Measurements from ENCODE around the gene BIRC2.
A peak's percentile ranks its signal among the peaks of the same experiment; 100 is the strongest.
"Not testable (repeated sequence)": the region's sequence is repeated elsewhere in the genome, so short reads cannot be mapped to it uniquely, and the experiment has no call there.

Gene BIRC2

GRCh38 chr11:102346748-102347461, at the start of gene BIRC2:
BIRC2 (plus strand) TSS chr11:102347214; CDS start chr11:102349855, 2,641 bp downstream.
- H3K4me1 ChIP-seq (ENCODE audit: control insufficient read depth in 5 of 5, insufficient read depth in 5 of 5, low read length in 5 of 5): peaks cover 0 to 26% (median 21%) of the 10 kb centered on the region in 5 donors
- H3K9me3 ChIP-seq (ENCODE audit: control insufficient read depth in 5 of 5, low read length in 5 of 5): no peaks in the 10 kb centered on the region
- no peaks in the 10 kb centered on the region for H3K27me3 ChIP-seq (ENCODE audit: control insufficient read depth in 5 of 5, insufficient read depth in 4 of 5, low read length in 5 of 5)
- H3K36me3 ChIP-seq (ENCODE audit: control insufficient read depth in 5 of 5, insufficient read depth in 5 of 5, low read length in 5 of 5): peaks cover 6 to 15% (median 9%) of the 10 kb centered on the region in 5 donors
- H3K4me3 ChIP-seq (ENCODE audit: low read depth in 1 of 5, low read length in 5 of 5): peak within 1 kb of the TSS; percentile 74 to 95 (median 88)
- peak within 1 kb of the TSS; percentile 99 for H3K27ac ChIP-seq (ENCODE audit: low read depth, low read length)
- H3K9ac ChIP-seq (ENCODE audit: low read length in 5 of 5): peak within 1 kb of the TSS; percentile 73 to 97 (median 94)

DNA sequence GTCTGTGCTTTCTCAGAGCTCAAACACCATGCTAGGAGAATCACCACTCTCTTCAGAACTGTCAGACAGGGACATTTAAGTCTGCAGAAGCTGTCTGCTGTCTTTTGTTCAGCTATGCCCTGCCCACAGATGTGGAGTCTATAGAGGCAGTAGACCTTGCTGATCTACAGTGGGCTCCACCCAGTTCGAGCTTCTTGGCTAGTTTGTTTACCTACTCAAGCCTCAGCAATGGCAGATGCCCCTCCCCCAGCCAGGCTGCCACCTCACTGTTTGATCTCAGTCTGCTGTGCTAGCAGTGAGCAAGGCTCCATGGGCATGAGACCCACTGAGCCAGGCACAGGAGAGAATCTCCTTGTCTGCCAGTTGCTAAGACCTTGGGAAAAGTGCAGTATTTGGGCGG, 46.2 kb upstream of the BIRC2 start:
- H3K36me3 ChIP-seq (ENCODE audit: control insufficient read depth in 5 of 5, insufficient read depth in 5 of 5, low read length in 5 of 5); H3K4me1 ChIP-seq (ENCODE audit: control insufficient read depth in 5 of 5, insufficient read depth in 5 of 5, low read length in 5 of 5); H3K9ac ChIP-seq (ENCODE audit: low read length in 5 of 5); H3K27me3 ChIP-seq (ENCODE audit: control insufficient read depth in 5 of 5, insufficient read depth in 4 of 5, low read length in 5 of 5); H3K9me3 ChIP-seq (ENCODE audit: control insufficient read depth in 5 of 5, low read length in 5 of 5); H3K27ac ChIP-seq (ENCODE audit: low read depth, low read length); H3K4me3 ChIP-seq (ENCODE audit: low read depth in 1 of 5, low read length in 5 of 5): not testable (repeated sequence)

GRCh38 chr11:102302241-102302640, 44.8 kb upstream of the BIRC2 start:
- H3K9ac ChIP-seq (ENCODE audit: low read length in 5 of 5): no peak overlapping the region
- no peak overlapping the region for H3K27ac ChIP-seq (ENCODE audit: low read depth, low read length)
- H3K27me3 ChIP-seq (ENCODE audit: control insufficient read depth in 5 of 5, insufficient read depth in 4 of 5, low read length in 5 of 5): no peaks in the 10 kb centered on the region
- H3K9me3 ChIP-seq (ENCODE audit: control insufficient read depth in 5 of 5, low read length in 5 of 5): peaks cover 0 to 8% (median 7%) of the 10 kb centered on the region in 5 donors
- H3K4me3 ChIP-seq (ENCODE audit: low read depth in 1 of 5, low read length in 5 of 5): peak overlapping the region in 2 of 5 donors; percentile 12 to 25
- H3K36me3 ChIP-seq (ENCODE audit: control insufficient read depth in 5 of 5, insufficient read depth in 5 of 5, low read length in 5 of 5): no peaks in the 10 kb centered on the region
- peaks cover 0 to 11% (median 3%) of the 10 kb centered on the region in 5 donors for H3K4me1 ChIP-seq (ENCODE audit: control insufficient read depth in 5 of 5, insufficient read depth in 5 of 5, low read length in 5 of 5)

- Histone ChIP-seq H3K4me3 (ENCODE audit: low read depth in 1 of 5, low read length in 5 of 5) (no peak overlapping the region), H3K4me1 (ENCODE audit: control insufficient read depth in 5 of 5, insufficient read depth in 5 of 5, low read length in 5 of 5) (peaks cover 0 to 11% (median 3%) of the 10 kb centered on the region in 5 donors), H3K9ac (ENCODE audit: low read length in 5 of 5) (no peak overlapping the region), H3K27me3 (ENCODE audit: control insufficient read depth in 5 of 5, insufficient read depth in 4 of 5, low read length in 5 of 5) (no peaks in the 10 kb centered on the region), H3K27ac (ENCODE audit: low read depth, low read length) (no peak overlapping the region), H3K36me3 (ENCODE audit: control insufficient read depth in 5 of 5, insufficient read depth in 5 of 5, low read length in 5 of 5) (no peaks in the 10 kb centered on the region), H3K9me3 (ENCODE audit: control insufficient read depth in 5 of 5, low read length in 5 of 5) (peaks cover 0 to 8% (median 7%) of the 10 kb centered on the region in 5 donors)
These were observed 42.3 kb upstream of the BIRC2 start for GRCh38 chr11:102304686-102305085.

DNA sequence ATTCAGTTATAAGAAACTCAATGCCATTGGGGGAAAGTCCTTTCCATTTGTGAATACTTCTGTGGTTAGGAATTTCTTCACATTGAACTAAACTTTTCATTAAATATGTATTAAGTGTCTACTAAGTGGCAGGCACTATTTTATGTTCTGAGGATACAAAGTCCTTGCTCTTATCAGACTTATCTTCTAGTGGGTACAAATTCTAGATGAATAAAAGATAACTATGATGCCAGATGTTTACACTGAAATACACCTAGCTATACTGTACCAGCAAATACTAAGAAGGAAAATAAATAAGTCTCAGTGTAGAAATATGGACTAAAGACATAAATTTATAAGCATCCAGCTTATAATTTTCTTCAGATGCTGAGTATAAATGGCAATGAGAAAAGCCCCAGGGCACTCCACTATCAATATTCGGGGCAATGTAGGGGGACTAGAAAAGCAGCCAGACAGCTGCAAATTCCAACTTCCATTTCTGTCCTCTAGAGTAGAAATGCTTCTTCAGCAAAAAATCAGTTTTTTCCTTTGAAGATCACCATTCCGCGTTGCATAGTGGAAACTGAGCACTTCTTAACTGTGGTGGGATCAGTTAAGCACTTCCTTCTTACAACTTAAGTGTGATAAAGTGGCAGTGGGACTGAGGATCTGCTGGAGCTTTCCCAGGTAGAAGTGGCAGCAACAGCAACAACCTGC, 41.5 kb upstream of the BIRC2 start:
- Histone ChIP-seq H3K9ac (ENCODE audit: low read length in 5 of 5) (no peak overlapping the region), H3K4me3 (ENCODE audit: low read depth in 1 of 5, low read length in 5 of 5) (no peak overlapping the region), H3K9me3 (ENCODE audit: control insufficient read depth in 5 of 5, low read length in 5 of 5) (peaks cover 0 to 8% (median 7%) of the 10 kb centered on the region in 5 donors), H3K4me1 (ENCODE audit: control insufficient read depth in 5 of 5, insufficient read depth in 5 of 5, low read length in 5 of 5) (peaks cover 0 to 11% (median 3%) of the 10 kb centered on the region in 5 donors), H3K27me3 (ENCODE audit: control insufficient read depth in 5 of 5, insufficient read depth in 4 of 5, low read length in 5 of 5) (no peaks in the 10 kb centered on the region), H3K27ac (ENCODE audit: low read depth, low read length) (no peak overlapping the region), H3K36me3 (ENCODE audit: control insufficient read depth in 5 of 5, insufficient read depth in 5 of 5, low read length in 5 of 5) (no peaks in the 10 kb centered on the region)

DNA sequence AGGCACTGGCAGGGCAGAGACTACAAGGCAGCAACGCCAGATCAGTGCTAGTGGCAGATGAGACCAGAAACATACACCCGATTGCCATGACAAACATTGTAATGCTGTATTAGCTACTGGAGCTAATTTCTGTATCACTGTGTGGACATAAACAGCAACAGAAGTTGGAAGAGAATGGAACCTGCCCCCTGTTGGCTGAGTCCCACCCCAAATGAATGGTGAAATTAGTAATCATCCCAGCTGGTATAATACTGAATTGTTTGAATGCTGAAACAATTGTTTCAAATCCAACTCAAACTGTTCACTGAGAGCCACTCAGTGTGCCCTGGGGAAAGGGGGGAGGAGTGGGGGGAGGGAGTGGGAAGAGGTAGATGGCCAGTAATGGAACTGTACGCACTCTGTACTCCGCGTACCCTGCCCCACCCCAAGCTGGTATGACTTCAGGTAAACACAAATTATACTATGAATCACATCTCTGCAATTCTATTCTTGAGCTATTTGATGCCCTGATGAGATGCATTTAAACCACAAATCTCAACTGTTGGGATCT, 40.9 kb upstream of the BIRC2 start:
- H3K4me1 ChIP-seq (ENCODE audit: control insufficient read depth in 5 of 5, insufficient read depth in 5 of 5, low read length in 5 of 5): peaks cover 0 to 11% (median 3%) of the 10 kb centered on the region in 5 donors
- no peak overlapping the region for H3K27ac ChIP-seq (ENCODE audit: low read depth, low read length)
- no peak overlapping the region for H3K4me3 ChIP-seq (ENCODE audit: low read depth in 1 of 5, low read length in 5 of 5)
- H3K9ac ChIP-seq (ENCODE audit: low read length in 5 of 5): no peak overlapping the region
- H3K27me3 ChIP-seq (ENCODE audit: control insufficient read depth in 5 of 5, insufficient read depth in 4 of 5, low read length in 5 of 5): no peaks in the 10 kb centered on the region
- H3K36me3 ChIP-seq (ENCODE audit: control insufficient read depth in 5 of 5, insufficient read depth in 5 of 5, low read length in 5 of 5): no peaks in the 10 kb centered on the region
- H3K9me3 ChIP-seq (ENCODE audit: control insufficient read depth in 5 of 5, low read length in 5 of 5): peaks cover 0 to 8% (median 7%) of the 10 kb centered on the region in 5 donors

- Histone ChIP-seq H3K9ac (ENCODE audit: low read length in 5 of 5) (no peak overlapping the region), H3K27me3 (ENCODE audit: control insufficient read depth in 5 of 5, insufficient read depth in 4 of 5, low read length in 5 of 5) (no peaks in the 10 kb centered on the region), H3K4me1 (ENCODE audit: control insufficient read depth in 5 of 5, insufficient read depth in 5 of 5, low read length in 5 of 5) (peaks cover 0 to 11% (median 3%) of the 10 kb centered on the region in 5 donors), H3K4me3 (ENCODE audit: low read depth in 1 of 5, low read length in 5 of 5) (no peak overlapping the region), H3K36me3 (ENCODE audit: control insufficient read depth in 5 of 5, insufficient read depth in 5 of 5, low read length in 5 of 5) (no peaks in the 10 kb centered on the region), H3K27ac (ENCODE audit: low read depth, low read length) (no peak overlapping the region), H3K9me3 (ENCODE audit: control insufficient read depth in 5 of 5, low read length in 5 of 5) (peaks cover 0 to 8% (median 7%) of the 10 kb centered on the region in 5 donors)
These were observed 39.9 kb upstream of the BIRC2 start for GRCh38 chr11:102306817-102307726.

DNA sequence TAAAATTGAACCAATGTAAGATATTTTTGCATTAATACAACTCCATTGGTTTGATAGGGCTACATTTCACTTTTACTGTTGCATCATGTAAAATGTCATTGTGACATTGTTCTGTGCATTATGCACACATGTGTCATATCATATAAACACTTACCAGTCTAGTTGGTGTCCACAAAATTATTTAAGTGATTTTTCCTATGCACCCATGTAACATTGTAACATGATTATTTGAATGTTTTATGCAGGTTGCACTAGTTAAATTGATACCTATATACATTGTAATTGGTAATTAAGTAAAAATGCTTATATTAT, 39.3 kb upstream of the BIRC2 start:
- H3K4me1 ChIP-seq (ENCODE audit: control insufficient read depth in 5 of 5, insufficient read depth in 5 of 5, low read length in 5 of 5): peaks cover 0 to 12% (median 3%) of the 10 kb centered on the region in 5 donors
- H3K27me3 ChIP-seq (ENCODE audit: control insufficient read depth in 5 of 5, insufficient read depth in 4 of 5, low read length in 5 of 5): no peaks in the 10 kb centered on the region
- no peak overlapping the region for H3K4me3 ChIP-seq (ENCODE audit: low read depth in 1 of 5, low read length in 5 of 5)
- H3K9me3 ChIP-seq (ENCODE audit: control insufficient read depth in 5 of 5, low read length in 5 of 5): peaks cover 0 to 3% (median 2%) of the 10 kb centered on the region in 5 donors
- no peak overlapping the region for H3K27ac ChIP-seq (ENCODE audit: low read depth, low read length)
- no peaks in the 10 kb centered on the region for H3K36me3 ChIP-seq (ENCODE audit: control insufficient read depth in 5 of 5, insufficient read depth in 5 of 5, low read length in 5 of 5)
- no peak overlapping the region for H3K9ac ChIP-seq (ENCODE audit: low read length in 5 of 5)

GRCh38 chr11:102309621-102310541, 37.1 kb upstream of the BIRC2 start:
- H3K4me1 ChIP-seq (ENCODE audit: control insufficient read depth in 5 of 5, insufficient read depth in 5 of 5, low read length in 5 of 5): peaks cover 0 to 23% (median 11%) of the 10 kb centered on the region in 5 donors
- H3K27ac ChIP-seq (ENCODE audit: low read depth, low read length): no peak overlapping the region
- no peaks in the 10 kb centered on the region for H3K27me3 ChIP-seq (ENCODE audit: control insufficient read depth in 5 of 5, insufficient read depth in 4 of 5, low read length in 5 of 5)
- no peaks in the 10 kb centered on the region for H3K9me3 ChIP-seq (ENCODE audit: control insufficient read depth in 5 of 5, low read length in 5 of 5)
- H3K36me3 ChIP-seq (ENCODE audit: control insufficient read depth in 5 of 5, insufficient read depth in 5 of 5, low read length in 5 of 5): no peaks in the 10 kb centered on the region
- H3K4me3 ChIP-seq (ENCODE audit: low read depth in 1 of 5, low read length in 5 of 5): no peak overlapping the region
- H3K9ac ChIP-seq (ENCODE audit: low read length in 5 of 5): no peak overlapping the region

Data from subcutaneous abdominal adipose tissue (tissue), 5 donors.